GM18858 (cell line): ENCODE results near the gene GRK2.
"Not testable (repeated sequence)": the region's sequence is repeated elsewhere in the genome, so short reads cannot be mapped to it uniquely, and the experiment has no call there.

ENCODE experiments used
- ATAC-seq: cut with Tn5 transposase; IDR thresholded peaks from one replicate; pipeline ENCODE4 v1.9.1; 2021; ENCODE audit not compliant: unreplicated experiment

GRK2 gene

GRCh38 chr11:67266449-67267187, at the start of gene GRK2:
GRK2 (plus strand) TSS chr11:67266473; CDS start chr11:67266700, 227 bp downstream.
- no peak for ATAC-seq

GRCh38 chr11:67227726-67228125, 38.5 kb upstream of the GRK2 start:
- ATAC-seq = no peak

DNA sequence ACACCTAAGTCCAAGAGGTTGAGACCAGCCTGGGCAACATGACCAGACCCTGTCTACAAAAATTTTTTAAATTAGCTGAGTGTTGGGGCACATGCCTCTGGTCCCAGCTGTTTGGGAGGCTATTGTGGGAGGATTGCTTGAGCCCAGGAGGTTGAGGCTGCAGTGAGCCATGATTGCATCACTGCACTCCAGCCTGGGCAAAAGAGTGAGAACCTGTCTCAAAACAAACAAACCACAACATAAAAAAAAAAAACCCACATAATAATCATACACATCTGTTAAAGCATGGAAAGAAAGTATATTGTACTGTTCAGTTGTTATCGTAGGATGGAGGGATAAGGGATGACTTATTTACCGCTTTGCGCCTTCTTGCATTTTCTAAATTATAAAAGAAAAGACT, 35.9 kb upstream of the GRK2 start:
- no peak for ATAC-seq

DNA sequence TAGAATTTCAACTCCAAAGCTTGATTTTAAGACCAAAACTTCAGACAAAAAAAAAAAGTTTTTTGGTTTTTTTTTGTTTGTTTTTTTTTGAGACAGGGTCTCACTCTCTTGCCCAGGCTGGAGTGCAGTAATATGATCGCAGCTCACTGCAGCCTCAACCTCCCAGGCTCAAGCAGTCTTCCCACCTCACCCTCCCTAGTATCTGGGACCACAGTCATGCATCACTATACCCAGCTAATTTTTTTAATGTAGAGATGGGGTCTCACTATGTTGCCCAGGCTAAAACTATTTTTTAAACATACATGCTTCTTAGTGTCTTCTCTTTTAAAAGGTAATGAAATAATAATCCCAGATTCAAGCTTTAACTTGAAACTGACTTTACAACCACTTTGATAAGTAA, 35.4 kb upstream of the GRK2 start:
- ATAC-seq = no peak

- ATAC-seq = no peak
These were observed 32.6 kb upstream of the GRK2 start for GRCh38 chr11:67233584-67234190.

GRCh38 chr11:67234571-67234970, 31.7 kb upstream of the GRK2 start:
- ATAC-seq = not testable (repeated sequence)

DNA sequence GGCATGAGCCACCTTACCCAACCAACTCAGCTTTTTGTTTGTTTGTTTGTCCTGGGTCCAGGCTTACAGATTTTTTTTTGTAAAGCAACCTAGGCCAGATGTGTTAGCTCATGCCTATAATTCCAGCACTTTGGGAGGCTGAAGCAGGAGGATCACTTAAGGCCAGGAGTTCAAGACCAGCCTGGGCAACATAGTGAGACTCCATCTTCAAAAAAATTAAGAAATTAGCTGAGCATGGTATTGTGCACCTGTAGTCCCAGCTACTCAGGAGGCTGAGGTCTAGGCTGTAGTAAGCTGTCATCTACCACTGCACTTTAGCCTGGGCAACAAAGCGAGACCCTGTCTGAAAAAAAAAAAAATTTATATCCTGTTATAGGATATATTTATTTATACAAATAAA, 28.7 kb upstream of the GRK2 start:
- no peak for ATAC-seq

DNA sequence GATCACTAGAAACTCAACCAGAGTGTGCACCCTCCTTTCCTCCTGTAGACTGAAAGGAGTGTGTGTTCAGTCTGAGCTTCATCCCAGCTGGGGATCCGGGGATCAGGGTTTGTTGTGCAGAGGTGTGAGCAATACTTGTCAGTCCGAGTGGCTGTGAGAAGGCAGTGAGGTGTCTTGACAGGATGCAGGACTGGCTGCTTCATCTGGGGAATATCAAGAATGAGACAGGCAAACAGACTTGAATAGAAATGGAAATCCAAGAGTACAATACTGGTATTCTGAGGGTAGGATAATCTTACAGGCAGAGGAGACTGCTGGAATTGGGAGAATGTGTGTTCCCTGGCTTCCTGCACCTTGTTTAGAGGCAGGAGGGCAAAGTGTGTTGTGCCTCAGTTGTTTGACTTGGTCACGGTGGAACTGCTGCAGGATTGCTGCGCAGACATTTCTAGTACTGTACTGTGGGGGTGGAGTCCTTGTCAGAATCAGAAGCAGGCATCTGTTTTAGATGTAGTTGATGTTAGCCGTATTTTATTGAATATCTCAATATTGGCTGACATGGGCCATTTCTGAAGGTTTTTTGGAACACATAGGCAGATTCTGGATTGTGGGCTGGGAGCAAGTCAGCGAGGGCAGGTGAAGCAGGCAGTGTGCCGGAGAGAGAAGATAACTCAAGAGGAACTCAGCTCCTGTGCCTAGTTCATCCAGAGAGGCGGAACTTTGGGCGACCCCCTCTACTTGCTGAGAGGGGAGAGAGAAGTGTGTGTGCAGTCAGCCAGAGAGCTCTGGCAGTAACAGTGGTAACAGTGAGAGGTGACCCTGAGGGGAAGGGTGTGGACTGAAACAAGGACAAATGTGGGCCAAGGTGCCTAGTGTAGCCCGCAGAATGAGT, 27.1 kb upstream of the GRK2 start:
- ATAC-seq = no peak

- peak; percentile 68 for ATAC-seq
These were observed 26.3 kb upstream of the GRK2 start for GRCh38 chr11:67239783-67240575.

GRCh38 chr11:67240576-67241389, 25.5 kb upstream of the GRK2 start:
- ATAC-seq = no peak

DNA sequence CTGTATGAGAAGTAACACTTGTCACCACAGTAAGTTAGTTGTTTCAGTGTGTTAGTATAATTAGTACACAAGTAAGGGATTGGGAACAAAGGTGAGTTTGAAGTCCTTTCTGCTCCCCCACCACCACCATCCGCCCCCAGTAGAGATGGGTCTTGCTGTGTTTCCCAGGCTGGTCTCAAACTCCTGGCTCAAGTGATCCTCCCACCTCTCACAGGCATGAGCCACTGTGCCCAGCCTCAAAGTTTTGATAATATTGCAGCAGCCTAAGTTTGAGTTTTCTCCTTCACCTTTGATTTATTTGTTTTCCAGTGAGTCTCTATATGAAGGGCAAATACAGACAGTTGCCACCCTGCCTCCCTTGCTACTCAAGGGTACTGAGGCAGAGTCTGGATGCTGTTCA, 23.7 kb upstream of the GRK2 start:
- ATAC-seq = no peak

DNA sequence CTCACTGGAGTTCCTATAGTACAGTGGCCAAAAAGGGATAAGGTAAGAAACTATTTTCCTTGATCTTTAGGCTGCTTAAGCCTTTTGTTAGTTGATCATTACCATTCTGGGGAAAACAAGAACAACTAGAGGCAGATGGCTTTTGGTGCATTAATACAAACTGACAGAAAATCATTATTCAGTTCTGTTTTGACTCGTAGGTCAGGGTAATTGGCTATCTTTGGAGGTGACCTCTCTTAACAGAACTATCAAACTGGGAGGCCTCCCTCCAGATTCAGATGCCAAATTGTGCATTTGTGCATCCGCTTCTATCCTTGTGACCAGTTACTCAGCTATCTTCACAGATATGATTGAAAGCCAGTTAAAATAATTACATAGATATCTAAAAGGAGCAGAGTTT, 23.2 kb upstream of the GRK2 start:
- ATAC-seq = no peak

DNA sequence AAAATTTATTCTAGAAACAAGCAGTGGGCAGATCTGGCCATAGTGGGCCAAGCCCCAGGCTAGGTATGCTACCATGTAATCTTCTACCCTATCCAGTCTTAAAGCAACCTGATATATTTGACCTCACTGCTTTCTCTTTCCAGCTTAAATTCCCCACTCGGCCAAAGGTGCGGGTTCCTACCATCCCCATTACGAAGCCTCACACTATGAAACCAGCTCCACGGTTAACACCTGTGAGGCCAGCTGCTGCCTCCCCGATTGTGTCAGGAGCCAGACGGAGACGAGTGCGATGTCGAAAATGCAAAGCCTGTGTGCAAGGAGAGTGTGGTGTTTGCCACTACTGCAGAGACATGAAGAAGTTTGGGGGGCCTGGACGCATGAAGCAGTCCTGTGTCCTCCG, 21.2 kb upstream of the GRK2 start:
- ATAC-seq = no peak

DNA sequence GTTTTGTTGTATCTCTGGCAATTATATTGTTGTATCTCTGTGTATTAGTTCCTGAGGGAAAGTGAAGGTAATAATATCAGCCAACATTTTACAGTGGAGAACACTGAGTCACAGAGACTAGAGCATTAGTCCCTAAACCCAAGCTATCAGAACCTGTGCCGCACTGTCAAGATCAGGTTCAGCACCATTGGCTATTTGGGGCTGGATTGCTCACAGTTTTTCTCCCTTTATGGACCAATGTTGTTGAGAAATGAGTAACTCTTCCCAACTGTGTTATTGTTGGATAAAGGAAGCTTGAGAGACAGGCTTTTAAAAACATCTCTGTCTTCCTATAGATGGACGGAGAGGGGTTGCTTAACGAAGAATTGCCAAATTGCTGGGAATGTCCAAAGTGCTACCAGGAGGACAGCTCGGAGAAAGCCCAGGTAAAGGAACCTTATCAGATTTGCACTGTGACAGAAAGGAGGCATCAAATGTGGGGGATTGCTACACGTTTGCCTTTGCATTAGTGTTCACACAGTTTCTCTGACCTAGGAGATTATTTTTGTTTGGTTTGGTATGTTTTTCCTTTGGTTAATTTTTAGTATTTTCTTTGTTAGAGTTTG, 18.2 kb upstream of the GRK2 start:
- ATAC-seq = no peak

DNA sequence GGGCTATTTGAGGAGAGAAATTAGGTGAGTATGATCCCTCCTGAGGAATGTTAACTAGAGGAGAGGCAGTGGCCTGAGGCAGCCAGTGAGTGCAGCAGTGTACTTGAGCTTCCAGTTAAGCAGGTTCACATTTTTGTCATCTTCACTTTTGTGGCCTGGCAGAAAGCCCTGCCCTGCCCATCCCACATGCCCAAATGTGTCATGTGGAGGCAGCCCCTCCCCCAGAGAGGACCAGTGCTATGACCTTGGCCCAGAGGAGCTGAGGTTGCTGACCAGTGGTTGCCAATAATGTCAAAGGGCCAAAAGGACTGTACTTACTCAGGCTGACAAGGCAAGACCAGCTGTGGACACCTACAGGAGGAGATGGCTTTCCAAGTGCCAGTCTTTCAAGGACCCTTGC, 17.6 kb upstream of the GRK2 start:
- ATAC-seq = no peak

- ATAC-seq = no peak
These were observed 15.9 kb upstream of the GRK2 start for GRCh38 chr11:67250059-67251043.

DNA sequence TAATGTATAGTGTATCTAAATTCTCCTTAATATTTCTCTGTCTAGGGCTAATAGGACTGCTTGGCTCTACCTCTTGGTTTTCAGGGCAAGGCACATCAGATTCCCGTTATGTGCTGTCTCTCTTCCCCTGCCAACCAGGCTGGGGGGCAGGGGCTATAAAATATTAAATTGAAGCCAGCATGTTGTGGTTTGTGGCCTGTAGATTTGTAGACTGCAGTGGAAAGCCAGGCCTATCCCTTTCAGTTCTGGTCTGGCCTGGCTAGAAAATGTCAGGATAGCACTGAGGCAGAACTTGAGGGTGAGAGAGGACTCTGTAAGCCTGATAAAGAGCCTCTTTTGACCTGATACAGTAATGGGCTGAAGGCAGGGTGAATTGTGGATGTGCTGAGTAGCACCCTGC, 14.4 kb upstream of the GRK2 start:
- no peak for ATAC-seq

DNA sequence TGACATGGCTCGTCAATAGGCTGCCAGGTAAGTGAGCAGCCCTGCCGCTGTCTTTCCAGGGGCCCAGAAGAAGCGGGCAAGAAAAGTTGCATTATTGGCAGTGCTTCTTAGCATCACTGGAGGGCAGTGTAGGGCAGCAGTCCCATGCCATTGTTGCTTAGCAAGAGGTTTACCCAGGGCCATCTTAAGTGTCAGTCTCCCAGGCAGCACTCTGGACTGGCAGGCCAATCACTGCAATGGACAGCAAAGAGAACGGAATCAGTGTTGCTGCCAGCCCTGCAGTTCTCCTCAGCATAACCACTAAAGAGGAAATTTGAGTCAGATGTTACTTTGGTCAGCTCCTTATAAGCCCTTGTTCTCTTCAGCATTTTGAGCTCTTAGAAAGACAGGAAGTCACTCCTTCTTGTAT, 13.4 kb upstream of the GRK2 start:
- ATAC-seq = no peak
